Measurements from ENCODE around the gene ABCC5.
"Not testable (repeated sequence)": the region's sequence is repeated elsewhere in the genome, so short reads cannot be mapped to it uniquely, and the experiment has no call there.

Gene ABCC5

GRCh38 chr3:183892610-183893214, 125.0 kb downstream of the ABCC5 start:
- no peak for DNase-seq (ENCODE audit: low spot score)

- DNase-seq (ENCODE audit: low spot score): no peak
These were observed 131.9 kb downstream of the ABCC5 start for GRCh38 chr3:183885766-183886165.

GRCh38 chr3:183884427-183885296, 133.0 kb downstream of the ABCC5 start, which contains the start of gene PARL:
PARL (minus strand) TSS chr3:183884880; CDS start chr3:183884846, 34 bp downstream.
- peak; percentile 94 for DNase-seq (ENCODE audit: low spot score)

GRCh38 chr3:183884097-183884426, 133.6 kb downstream of the ABCC5 start:
- DNase-seq (ENCODE audit: low spot score): no peak

- no peak for DNase-seq (ENCODE audit: low spot score)
These were observed 134.2 kb downstream of the ABCC5 start for GRCh38 chr3:183883291-183884096.

- DNase-seq (ENCODE audit: low spot score): no peak
These were observed 137.6 kb downstream of the ABCC5 start for GRCh38 chr3:183880121-183880520.

GRCh38 chr3:183879243-183879642, 138.4 kb downstream of the ABCC5 start:
- no peak for DNase-seq (ENCODE audit: low spot score)

GRCh38 chr3:183878071-183878470, 139.6 kb downstream of the ABCC5 start:
- DNase-seq (ENCODE audit: low spot score): no peak

- not testable (repeated sequence) for DNase-seq (ENCODE audit: low spot score)
These were observed 140.5 kb downstream of the ABCC5 start for GRCh38 chr3:183877227-183877626.

GRCh38 chr3:183875411-183875810, 142.3 kb downstream of the ABCC5 start:
- DNase-seq (ENCODE audit: low spot score): no peak

- no peak for DNase-seq (ENCODE audit: low spot score)
These were observed 143.8 kb downstream of the ABCC5 start for GRCh38 chr3:183873914-183874313.

- DNase-seq (ENCODE audit: low spot score): no peak
These were observed 146.1 kb downstream of the ABCC5 start for GRCh38 chr3:183871541-183871940.

- DNase-seq (ENCODE audit: low spot score): no peak
These were observed 147.1 kb downstream of the ABCC5 start for GRCh38 chr3:183870563-183870962.
